T-helper 2 cell treated with Interferon-gamma antibody and Interleukin-4, amounts not matched to agents 5 μg/mL and 100 μg/mL, for 36 hours (primary cell): ENCODE measurements around the gene RXFP2.

Experiments used
- DNase-seq: peaks from one replicate; pipeline ENCODE4 v3.0.0; 2021; ENCODE audit warnings: low spot score
- H3K27ac Mint-ChIP-seq: one replicate; pipeline ENCODE4 v1.8.0; 2021; ENCODE audit warnings: mild to moderate bottlenecking, mixed read lengths
- H3K27me3 Mint-ChIP-seq: one replicate; pipeline ENCODE4 v1.8.0; 2021; ENCODE audit warnings: low read depth, mixed read lengths
- H3K36me3 Mint-ChIP-seq: one replicate; pipeline ENCODE4 v1.8.0; 2021; ENCODE audit warnings: low read depth, mixed read lengths
- H3K4me1 Mint-ChIP-seq: one replicate; pipeline ENCODE4 v1.8.0; 2021; ENCODE audit warnings: low read depth, mixed read lengths
- H3K4me3 Mint-ChIP-seq: one replicate; pipeline ENCODE4 v1.8.0; 2022; ENCODE audit warnings: mild to moderate bottlenecking, moderate library complexity, mixed read lengths
- H3K9me3 Mint-ChIP-seq: one replicate; pipeline ENCODE4 v1.8.0; 2021; ENCODE audit warnings: mixed read lengths

The RXFP2 gene

DNA sequence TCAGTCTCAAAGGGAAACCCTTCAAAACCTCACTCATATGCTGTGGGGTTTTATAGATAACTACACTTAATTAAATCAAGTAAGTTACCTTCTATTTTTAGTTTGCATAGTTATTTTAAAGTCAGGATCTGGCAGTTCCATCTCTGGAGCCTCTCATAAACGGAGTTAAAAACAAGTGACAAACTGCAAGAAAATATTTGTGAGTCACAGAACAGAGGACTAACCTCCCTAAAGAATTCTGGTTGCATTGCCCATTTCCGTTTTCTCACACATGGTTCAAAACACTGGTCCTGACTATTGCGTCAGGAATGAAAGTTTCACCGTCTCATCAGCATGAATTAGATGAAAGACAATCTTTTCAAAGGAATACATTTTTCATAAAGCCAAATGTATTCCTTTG is 10.6 kb downstream of the RXFP2 start:
- Mint-ChIP-seq H3K36me3 (no peaks in the 10 kb centered on the region), H3K27ac (no peak overlapping the region), H3K4me1 (no peaks in the 10 kb centered on the region), H3K9me3 (no peaks in the 10 kb centered on the region), H3K27me3 (peaks cover 9% of the 10 kb centered on the region), H3K4me3 (no peak overlapping the region)
- DNase-seq: no peak

DNA sequence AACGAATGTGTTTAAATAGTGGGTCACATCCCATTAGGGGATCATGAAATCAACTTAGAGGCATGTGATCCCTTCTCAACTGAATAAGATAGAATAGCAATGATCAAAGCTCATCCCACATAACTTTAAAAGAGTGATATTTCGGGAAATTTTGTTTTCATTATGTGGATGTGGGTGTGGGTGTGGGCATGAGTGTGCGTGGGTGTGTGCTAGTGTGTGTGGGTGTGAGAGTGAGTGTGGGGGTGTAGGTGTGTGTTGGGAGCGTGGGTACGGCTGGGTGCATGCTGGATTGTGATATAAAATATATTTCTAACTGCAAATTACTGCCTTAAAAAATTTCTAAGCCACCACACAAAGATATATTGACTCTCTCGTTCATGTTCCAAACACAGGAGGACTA is 15.9 kb downstream of the RXFP2 start:
- no peak overlapping the region for H3K4me3 Mint-ChIP-seq
- DNase-seq: no peak
- H3K27me3 Mint-ChIP-seq: peaks cover 10% of the 10 kb centered on the region
- H3K4me1 Mint-ChIP-seq: no peaks in the 10 kb centered on the region
- no peaks in the 10 kb centered on the region for H3K9me3 Mint-ChIP-seq
- no peak overlapping the region for H3K27ac Mint-ChIP-seq
- no peaks in the 10 kb centered on the region for H3K36me3 Mint-ChIP-seq

- Mint-ChIP-seq H3K27ac (no peak overlapping the region), H3K36me3 (no peaks in the 10 kb centered on the region), H3K4me3 (no peak overlapping the region), H3K27me3 (peaks cover 5% of the 10 kb centered on the region), H3K4me1 (no peaks in the 10 kb centered on the region), H3K9me3 (no peaks in the 10 kb centered on the region)
- no peak for DNase-seq
Observed at GRCh38 chr13:31755803-31756212, 16.5 kb downstream of the RXFP2 start.

GRCh38 chr13:31756346-31756745 is 17.0 kb downstream of the RXFP2 start:
- Mint-ChIP-seq H3K27ac (no peak overlapping the region), H3K4me1 (no peaks in the 10 kb centered on the region), H3K4me3 (no peak overlapping the region), H3K27me3 (peaks cover 5% of the 10 kb centered on the region), H3K36me3 (no peaks in the 10 kb centered on the region), H3K9me3 (no peaks in the 10 kb centered on the region)
- no peak for DNase-seq

GRCh38 chr13:31761951-31762350 is 22.6 kb downstream of the RXFP2 start:
- Mint-ChIP-seq H3K27me3 (peaks cover 3% of the 10 kb centered on the region), H3K36me3 (no peaks in the 10 kb centered on the region), H3K4me1 (no peaks in the 10 kb centered on the region), H3K4me3 (no peak overlapping the region), H3K27ac (no peak overlapping the region), H3K9me3 (no peaks in the 10 kb centered on the region)
- no peak for DNase-seq

DNA sequence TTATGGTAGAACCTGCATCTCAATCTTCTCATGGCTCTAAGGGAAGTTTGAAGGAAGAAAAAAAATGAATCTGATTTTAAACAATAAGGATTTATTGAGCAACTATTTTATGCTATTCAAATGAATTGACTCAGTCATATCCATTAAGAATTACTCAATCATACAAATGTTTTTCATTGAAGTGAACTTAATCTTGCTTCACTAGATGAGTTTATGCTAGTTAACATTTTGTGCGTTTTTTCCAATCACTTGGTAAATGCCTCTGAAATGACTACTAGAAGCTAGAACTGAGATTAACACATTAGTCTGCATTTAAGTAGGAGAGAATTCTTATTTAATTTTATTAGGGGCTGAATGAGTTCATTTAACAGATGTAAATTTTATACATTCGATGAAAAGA is 25.2 kb downstream of the RXFP2 start:
- H3K36me3 Mint-ChIP-seq: no peaks in the 10 kb centered on the region
- H3K9me3 Mint-ChIP-seq: no peaks in the 10 kb centered on the region
- no peak for DNase-seq
- H3K4me1 Mint-ChIP-seq: no peaks in the 10 kb centered on the region
- H3K27ac Mint-ChIP-seq: no peak overlapping the region
- peaks cover 2% of the 10 kb centered on the region for H3K27me3 Mint-ChIP-seq
- H3K4me3 Mint-ChIP-seq: no peak overlapping the region

GRCh38 chr13:31765138-31765785 is 25.9 kb downstream of the RXFP2 start:
- peaks cover 2% of the 10 kb centered on the region for H3K27me3 Mint-ChIP-seq
- H3K27ac Mint-ChIP-seq: no peak overlapping the region
- H3K36me3 Mint-ChIP-seq: no peaks in the 10 kb centered on the region
- H3K4me1 Mint-ChIP-seq: no peaks in the 10 kb centered on the region
- H3K9me3 Mint-ChIP-seq: no peaks in the 10 kb centered on the region
- no peak for DNase-seq
- H3K4me3 Mint-ChIP-seq: no peak overlapping the region

- Mint-ChIP-seq H3K27me3 (peaks cover 6% of the 10 kb centered on the region), H3K27ac (no peak overlapping the region), H3K4me3 (no peak overlapping the region), H3K36me3 (no peaks in the 10 kb centered on the region), H3K4me1 (no peaks in the 10 kb centered on the region), H3K9me3 (no peaks in the 10 kb centered on the region)
- DNase-seq: no peak
Observed at GRCh38 chr13:31767175-31767900, 28.0 kb downstream of the RXFP2 start.

DNA sequence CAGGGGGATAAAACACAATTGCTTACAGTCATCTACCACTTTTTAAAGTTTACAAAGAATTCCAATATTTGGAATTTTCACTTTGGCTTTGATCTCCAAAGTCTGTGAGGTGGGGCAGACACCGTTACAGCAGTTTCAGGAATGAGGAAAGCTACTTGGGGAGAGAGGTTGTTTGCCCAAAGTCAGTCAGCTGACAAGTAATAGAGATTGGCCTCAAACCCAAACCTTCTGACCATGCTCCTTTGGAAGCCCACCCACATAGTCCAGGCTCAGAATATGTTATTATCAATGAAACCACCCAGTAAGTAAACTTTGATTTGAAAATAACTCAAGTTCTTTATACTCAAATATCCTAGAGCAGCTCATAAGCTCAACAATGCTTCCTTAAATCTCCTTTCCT is 29.0 kb downstream of the RXFP2 start:
- Mint-ChIP-seq H3K27me3 (peaks cover 7% of the 10 kb centered on the region), H3K27ac (no peak overlapping the region), H3K36me3 (no peaks in the 10 kb centered on the region), H3K4me1 (peaks cover 4% of the 10 kb centered on the region), H3K9me3 (no peaks in the 10 kb centered on the region), H3K4me3 (no peak overlapping the region)
- DNase-seq: no peak

DNA sequence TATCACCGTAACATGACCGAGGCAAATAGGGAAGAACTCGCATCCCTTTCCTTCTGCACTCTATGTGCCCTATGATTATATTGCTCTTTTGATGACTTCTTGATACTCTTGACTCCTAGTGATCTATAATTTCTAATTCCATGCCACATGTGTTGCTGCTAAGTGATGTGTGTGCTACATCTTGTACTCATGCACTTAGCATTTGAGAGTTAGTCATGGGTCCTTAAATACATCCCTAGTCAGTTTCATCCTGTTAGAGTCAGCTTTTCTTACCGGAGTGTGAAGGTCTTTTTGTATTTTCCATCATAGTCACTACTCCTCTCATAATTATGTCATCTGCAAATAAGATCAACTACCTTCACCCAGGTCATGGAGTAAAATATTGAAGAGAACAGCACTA is 30.2 kb downstream of the RXFP2 start:
- no peaks in the 10 kb centered on the region for H3K36me3 Mint-ChIP-seq
- H3K4me3 Mint-ChIP-seq: no peak overlapping the region
- no peak overlapping the region for H3K27ac Mint-ChIP-seq
- DNase-seq: no peak
- H3K9me3 Mint-ChIP-seq: no peaks in the 10 kb centered on the region
- H3K4me1 Mint-ChIP-seq: peaks cover 4% of the 10 kb centered on the region
- peaks cover 10% of the 10 kb centered on the region for H3K27me3 Mint-ChIP-seq

DNA sequence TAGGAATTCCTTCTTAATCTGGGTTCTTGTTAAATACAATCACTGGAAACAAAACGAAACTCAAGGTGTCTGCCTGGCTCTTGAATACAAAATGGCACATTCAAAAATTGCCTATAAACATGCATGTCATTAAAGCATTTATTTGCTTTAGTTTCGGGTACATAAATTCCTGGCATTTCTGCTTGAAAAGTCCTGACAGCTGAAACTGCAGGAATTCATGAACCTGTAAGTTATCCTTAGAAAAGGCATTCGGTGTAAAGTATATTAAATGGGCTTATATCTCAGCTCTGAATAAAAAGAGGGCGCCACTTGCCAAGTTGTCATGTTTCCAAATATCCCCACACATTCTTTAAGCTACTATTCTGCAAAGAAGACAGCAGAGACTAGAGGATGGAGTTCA is 32.9 kb downstream of the RXFP2 start:
- Mint-ChIP-seq H3K4me1 (peaks cover 4% of the 10 kb centered on the region), H3K9me3 (no peaks in the 10 kb centered on the region), H3K4me3 (no peak overlapping the region), H3K36me3 (no peaks in the 10 kb centered on the region), H3K27me3 (peaks cover 11% of the 10 kb centered on the region), H3K27ac (no peak overlapping the region)
- DNase-seq: no peak

DNA sequence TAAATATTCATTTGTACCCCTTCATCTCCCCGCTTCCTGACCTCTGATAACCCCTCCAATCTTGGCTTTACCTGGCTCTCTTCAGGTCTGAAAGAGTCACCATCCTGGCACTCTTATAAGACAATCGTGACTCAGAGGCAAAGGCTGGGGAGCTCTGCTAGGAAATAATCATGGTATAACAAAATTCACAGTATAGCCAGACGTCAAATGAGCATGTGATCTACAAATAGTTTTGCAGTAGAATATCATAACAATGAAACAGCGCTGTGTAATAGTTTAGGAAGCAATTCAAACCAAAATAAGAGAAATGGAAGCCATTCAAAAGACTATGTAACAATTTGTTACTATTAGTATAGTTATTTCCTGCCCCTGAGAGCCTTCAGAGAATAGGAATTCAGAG is 34.2 kb downstream of the RXFP2 start:
- H3K27me3 Mint-ChIP-seq: peaks cover 10% of the 10 kb centered on the region
- no peaks in the 10 kb centered on the region for H3K36me3 Mint-ChIP-seq
- no peak overlapping the region for H3K27ac Mint-ChIP-seq
- peak overlapping the region; percentile 35 for H3K4me3 Mint-ChIP-seq
- DNase-seq: no peak
- no peaks in the 10 kb centered on the region for H3K9me3 Mint-ChIP-seq
- H3K4me1 Mint-ChIP-seq: peaks cover 4% of the 10 kb centered on the region

GRCh38 chr13:31774186-31774750 is 34.9 kb downstream of the RXFP2 start:
- no peaks in the 10 kb centered on the region for H3K9me3 Mint-ChIP-seq
- H3K36me3 Mint-ChIP-seq: no peaks in the 10 kb centered on the region
- H3K27ac Mint-ChIP-seq: no peak overlapping the region
- H3K4me1 Mint-ChIP-seq: peaks cover 4% of the 10 kb centered on the region
- peaks cover 13% of the 10 kb centered on the region for H3K27me3 Mint-ChIP-seq
- no peak for DNase-seq
- no peak overlapping the region for H3K4me3 Mint-ChIP-seq

DNA sequence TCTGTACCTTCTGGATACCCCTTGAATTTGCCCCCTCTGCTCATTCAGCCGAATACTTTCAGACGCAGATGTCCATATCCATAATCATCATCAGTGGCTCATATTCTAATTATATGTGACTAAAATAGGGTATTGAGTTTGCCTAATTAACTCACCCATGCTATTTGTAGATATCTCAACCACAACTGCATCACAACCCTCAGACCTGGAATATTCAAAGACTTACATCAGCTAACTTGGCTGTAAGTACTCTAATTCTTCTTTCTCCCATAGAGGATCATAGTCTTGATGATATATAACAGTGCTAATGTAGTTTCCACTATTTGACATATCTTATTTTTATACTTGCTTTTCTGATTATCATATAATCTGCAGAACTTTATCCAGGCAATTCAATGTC is 35.8 kb downstream of the RXFP2 start:
- no peak overlapping the region for H3K4me3 Mint-ChIP-seq
- H3K27ac Mint-ChIP-seq: no peak overlapping the region
- H3K9me3 Mint-ChIP-seq: no peaks in the 10 kb centered on the region
- peaks cover 13% of the 10 kb centered on the region for H3K27me3 Mint-ChIP-seq
- no peak for DNase-seq
- H3K36me3 Mint-ChIP-seq: no peaks in the 10 kb centered on the region
- peaks cover 4% of the 10 kb centered on the region for H3K4me1 Mint-ChIP-seq
